UCSD-AML1 (cell line): Measurements from ENCODE around the gene TFF2.

ENCODE experiments used
- DNase-seq: peaks from one replicate; lab custom pipeline; 2025; ENCODE audit not compliant: unreplicated experiment; lab: John Stamatoyannopoulos, UW

The TFF2 gene

GRCh38 chr21:42306366-42307035, 44.3 kb downstream of the TFF2 start:
- DNase-seq = peak; percentile 62

- DNase-seq = no peak
Measured at GRCh38 chr21:42305707-42306147, 45.1 kb downstream of the TFF2 start.

- no peak for DNase-seq
Measured at GRCh38 chr21:42304556-42305454, 46.0 kb downstream of the TFF2 start.

- no peak for DNase-seq
Measured at GRCh38 chr21:42303443-42303842, 47.4 kb downstream of the TFF2 start.

GRCh38 chr21:42302794-42303193, 48.0 kb downstream of the TFF2 start:
- DNase-seq = no peak

- DNase-seq = peak; percentile 65
Measured at GRCh38 chr21:42302076-42302650, 48.6 kb downstream of the TFF2 start.

GRCh38 chr21:42301371-42302075, 49.3 kb downstream of the TFF2 start:
- peak; percentile 65 for DNase-seq

GRCh38 chr21:42300956-42301355, 49.8 kb downstream of the TFF2 start:
- DNase-seq = no peak

GRCh38 chr21:42300045-42300583, 50.7 kb downstream of the TFF2 start:
- no peak for DNase-seq

GRCh38 chr21:42299324-42300044, 51.3 kb downstream of the TFF2 start:
- peak; percentile 33 for DNase-seq

- DNase-seq = no peak
Measured at GRCh38 chr21:42298657-42299056, 52.1 kb downstream of the TFF2 start.

GRCh38 chr21:42298237-42298636, 52.6 kb downstream of the TFF2 start:
- DNase-seq = no peak

GRCh38 chr21:42297377-42297776, 53.4 kb downstream of the TFF2 start:
- no peak for DNase-seq

- DNase-seq = no peak
Measured at GRCh38 chr21:42296501-42296900, 54.3 kb downstream of the TFF2 start.
